K562 (cell line): Measurements from ENCODE around the gene TMEM218. TPM values are rescaled to one million over a fixed set of nuclear protein-coding genes. Genes with fewer than 3 reads are reported as not detected.
A peak's percentile ranks its signal among the peaks of the same experiment; 100 is the strongest.

Experiments
- CBX3 ChIP-seq, 2 experiments: IDR thresholded peaks; 1 replicate in 1 of 2; 2 replicates in 1 of 2; pipeline ENCODE4 v1.6.1; 2012; ENCODE audit warnings: inconsistent platforms in 2 of 2, low read length in 2 of 2, borderline replicate concordance in 1 of 2, control low read depth in 1 of 2
- CC2D1A ChIP-seq: fragments of 450-650 bp; IDR thresholded peaks from 2 replicates; pipeline ENCODE4 v1.6.1; 2017; ENCODE audit warnings: mild to moderate bottlenecking
- FOXJ2 ChIP-seq: fragments of 200-800 bp; sonication (Bioruptor generic); IDR thresholded peaks from 2 replicates; pipeline ENCODE4 v1.6.1; 2016; ENCODE audit warnings: missing genetic modification characterization, missing compliant biosample characterization
- GABPA ChIP-seq: fragments of 200-800 bp; sonication (Bioruptor generic); conservative IDR thresholded peaks from 2 replicates; pipeline ENCODE4 v1.6.1; 2016; ENCODE audit warnings: low read depth, missing genetic modification characterization, missing compliant biosample characterization
- NR3C1 ChIP-seq: sonication (generic); formaldehyde crosslinking; IDR thresholded peaks from 2 replicates; pipeline ENCODE4 v1.8.1; 2022; ENCODE audit warnings: missing genetic modification reagents
- NR4A1 ChIP-seq, 2 experiments: fragments of 250-450 bp in 1 of 2; fragments of 450-650 bp in 1 of 2; sonication (Bioruptor Pico) in 1 of 2; IDR thresholded peaks; 2 replicates each; pipeline versions ENCODE4 v1.4.0 to v1.6.1; 2016 to 2020; ENCODE audit warnings: mild to moderate bottlenecking in 2 of 2, missing compliant biosample characterization in 1 of 2, missing genetic modification characterization in 1 of 2, moderate library complexity in 1 of 2
- POU5F1 ChIP-seq: fragments of 150-350 bp; IDR thresholded peaks from 2 replicates; pipeline ENCODE4 v1.6.1; 2014; ENCODE audit warnings: borderline replicate concordance, low read length, low read depth, mild to moderate bottlenecking; ENCODE audit not compliant: partially characterized antibody
- PTTG1 ChIP-seq: fragments of 450-650 bp; IDR thresholded peaks from 2 replicates; pipeline ENCODE4 v1.6.1; 2016; ENCODE audit warnings: low read depth, mild to moderate bottlenecking, missing genetic modification characterization, missing compliant biosample characterization
- RAD51 ChIP-seq: fragments of 450-650 bp; IDR thresholded peaks from 2 replicates; pipeline ENCODE4 v1.7.1; 2016; ENCODE audit warnings: low read depth, mild to moderate bottlenecking, borderline replicate concordance
- RBBP5 ChIP-seq: fragments of 200-600 bp; sonication (generic); IDR thresholded peaks from 2 replicates; pipeline ENCODE4 v1.6.1; 2012; ENCODE audit warnings: borderline replicate concordance, mild to moderate bottlenecking, low read length, control low read depth, inconsistent platforms; ENCODE audit not compliant: insufficient read depth, poor library complexity, severe bottlenecking
- ZBTB40 ChIP-seq, 2 experiments: fragments of 450-650 bp in 1 of 2; sonication (generic) in 1 of 2; formaldehyde crosslinking in 1 of 2; IDR thresholded peaks; 2 replicates each; pipeline versions ENCODE4 v1.7.1 to v1.9.0; 2016 to 2022; ENCODE audit warnings: inconsistent platforms in 1 of 2, mild to moderate bottlenecking in 1 of 2, missing genetic modification reagents in 1 of 2
- ZSCAN32 ChIP-seq: fragments of 450-650 bp; formaldehyde crosslinking; IDR thresholded peaks from 2 replicates; pipeline ENCODE4 v1.4.0; 2020; ENCODE audit warnings: mild to moderate bottlenecking, moderate library complexity
- polyA plus RNA-seq, 8 experiments: library from polyadenylated mRNA; depleted of rRNA in 4 of 8; stranded (reverse) in 5 of 8; unstranded in 3 of 8; fragments of >200 nt; fragmentation: Nextera tagmentation in 2 of 8; fragmentation: Illumina TruSeq in 1 of 8; extraction: Ambion mirVana in 2 of 8; extraction: Trizol in 1 of 8; gene quantifications; 2 replicates each; pipeline versions ENCODE4 v1.2.1 to v1.2.3, GENCODE V29; 2011 to 2014; ENCODE audit warnings: inconsistent platforms in 1 of 8, missing spikeins in 1 of 8
- total RNA-seq, 7 experiments: library from RNA; depleted of rRNA in 6 of 7; stranded (reverse); fragments of >200 nt in 6 of 7; fragmentation: Illumina TruSeq in 2 of 7; extraction: Trizol in 2 of 7; gene quantifications; 2 replicates each; pipeline versions ENCODE4 v1.2.1 to v1.2.3, GENCODE V29; 2011 to 2021; ENCODE audit warnings: low replicate concordance in 1 of 7
- TF ChIP-seq, protein P1 (sequence below): fragments of 450-650 bp; IDR thresholded peaks from 2 replicates; pipeline ENCODE4 v1.6.1; 2017; ENCODE audit warnings: antibody characterized with exemption, mild to moderate bottlenecking

The TMEM218 gene
- total and polyA plus RNA-seq, 9 of the 15 experiments (the other 6 are each of a cell fraction or from before 2014, with no cell fraction given): 13.4 to 32.2 (median 25.4) TPM

- peak; percentile 89 for TF ChIP-seq ZBTB40 (IDR thresholded peaks at IDR 0.05)
- TF ChIP-seq ZBTB40 (CRISPR knock-in tag; IDR thresholded peaks at IDR 0.05): no peak
- no peak for TF ChIP-seq ZSCAN32 (CRISPR knock-in tag)
- TF ChIP-seq, protein P1, sequence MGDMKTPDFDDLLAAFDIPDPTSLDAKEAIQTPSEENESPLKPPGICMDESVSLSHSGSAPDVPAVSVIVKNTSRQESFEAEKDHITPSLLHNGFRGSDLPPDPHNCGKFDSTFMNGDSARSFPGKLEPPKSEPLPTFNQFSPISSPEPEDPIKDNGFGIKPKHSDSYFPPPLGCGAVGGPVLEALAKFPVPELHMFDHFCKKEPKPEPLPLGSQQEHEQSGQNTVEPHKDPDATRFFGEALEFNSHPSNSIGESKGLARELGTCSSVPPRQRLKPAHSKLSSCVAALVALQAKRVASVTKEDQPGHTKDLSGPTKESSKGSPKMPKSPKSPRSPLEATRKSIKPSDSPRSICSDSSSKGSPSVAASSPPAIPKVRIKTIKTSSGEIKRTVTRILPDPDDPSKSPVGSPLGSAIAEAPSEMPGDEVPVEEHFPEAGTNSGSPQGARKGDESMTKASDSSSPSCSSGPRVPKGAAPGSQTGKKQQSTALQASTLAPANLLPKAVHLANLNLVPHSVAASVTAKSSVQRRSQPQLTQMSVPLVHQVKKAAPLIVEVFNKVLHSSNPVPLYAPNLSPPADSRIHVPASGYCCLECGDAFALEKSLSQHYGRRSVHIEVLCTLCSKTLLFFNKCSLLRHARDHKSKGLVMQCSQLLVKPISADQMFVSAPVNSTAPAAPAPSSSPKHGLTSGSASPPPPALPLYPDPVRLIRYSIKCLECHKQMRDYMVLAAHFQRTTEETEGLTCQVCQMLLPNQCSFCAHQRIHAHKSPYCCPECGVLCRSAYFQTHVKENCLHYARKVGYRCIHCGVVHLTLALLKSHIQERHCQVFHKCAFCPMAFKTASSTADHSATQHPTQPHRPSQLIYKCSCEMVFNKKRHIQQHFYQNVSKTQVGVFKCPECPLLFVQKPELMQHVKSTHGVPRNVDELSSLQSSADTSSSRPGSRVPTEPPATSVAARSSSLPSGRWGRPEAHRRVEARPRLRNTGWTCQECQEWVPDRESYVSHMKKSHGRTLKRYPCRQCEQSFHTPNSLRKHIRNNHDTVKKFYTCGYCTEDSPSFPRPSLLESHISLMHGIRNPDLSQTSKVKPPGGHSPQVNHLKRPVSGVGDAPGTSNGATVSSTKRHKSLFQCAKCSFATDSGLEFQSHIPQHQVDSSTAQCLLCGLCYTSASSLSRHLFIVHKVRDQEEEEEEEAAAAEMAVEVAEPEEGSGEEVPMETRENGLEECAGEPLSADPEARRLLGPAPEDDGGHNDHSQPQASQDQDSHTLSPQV: no peak
- TF ChIP-seq RAD51: no peak
- peak; percentile 90 for TF ChIP-seq GABPA
- TF ChIP-seq NR4A1 (CRISPR knock-in tag; IDR thresholded peaks at IDR 0.05): no peak
- no peak for TF ChIP-seq NR4A1 (tag; IDR thresholded peaks at IDR 0.05)
- TF ChIP-seq RBBP5: no peak
- peak; percentile 25; the same call in 1 of the 2 replicates for TF ChIP-seq CC2D1A
- no peak for TF ChIP-seq POU5F1
- TF ChIP-seq PTTG1 (tag): no peak
- TF ChIP-seq FOXJ2 (tag): no peak
- peak in 1 of 2 experiments; percentile 61; a peak in 1 of 3 replicates for TF ChIP-seq CBX3 (IDR thresholded peaks at IDR 0.05; ENCODE audit: borderline replicate concordance in 1 of 2, low read length in 2 of 2)
- TF ChIP-seq NR3C1: no peak
Measured at GRCh38 chr11:125123947-125124617, 12.7 kb upstream of the TMEM218 start (continued).
